CD4-positive, alpha-beta T cell treated with Interferon gamma for 1 hour (primary cell): Measurements from ENCODE around the gene IL3RA.
"Not testable (repeated sequence)": the region's sequence is repeated elsewhere in the genome, so short reads cannot be mapped to it uniquely, and the experiment has no call there.

ENCODE experiments used
- DNase-seq: peaks from one replicate; pipeline ENCODE4 v3.0.0-alpha.2; 2020

Gene IL3RA

DNA sequence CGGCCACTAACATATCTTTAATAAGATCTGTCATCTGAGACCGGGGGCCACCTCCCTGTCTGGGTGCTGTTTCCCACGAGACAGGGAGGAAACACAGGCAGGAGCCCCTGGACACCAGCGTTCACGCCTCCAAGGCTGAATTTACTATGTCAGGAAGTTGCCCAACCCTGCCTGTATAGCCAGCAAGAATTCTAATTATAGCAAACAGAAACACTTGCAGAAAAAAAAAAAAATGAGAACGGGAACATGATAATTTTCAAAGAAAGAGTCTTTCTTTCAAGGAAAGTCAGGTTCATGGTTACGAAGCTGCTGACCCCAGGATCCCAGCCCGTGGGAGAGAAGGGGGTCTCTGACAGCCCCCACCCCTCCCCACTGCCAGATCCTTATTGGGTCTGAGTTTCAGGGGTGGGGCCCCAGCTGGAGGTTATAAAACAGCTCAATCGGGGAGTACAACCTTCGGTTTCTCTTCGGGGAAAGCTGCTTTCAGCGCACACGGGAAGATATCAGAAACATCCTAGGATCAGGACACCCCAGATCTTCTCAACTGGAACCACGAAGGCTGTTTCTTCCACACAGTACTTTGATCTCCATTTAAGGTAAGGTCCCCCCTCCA is at the start of gene IL3RA:
IL3RA (plus strand) TSS at position 455 of the 613 bp plus-strand sequence. CDS start 4,981 bp downstream, outside the sequence.
- DNase-seq, result peak; percentile 79

- no peak for DNase-seq
Observed at GRCh38 chrX:1289535-1289934, 47.0 kb upstream of the IL3RA start.

- DNase-seq, result no peak
Observed at GRCh38 chrX:1291110-1291740, 45.4 kb upstream of the IL3RA start.

- DNase-seq, result no peak
Observed at GRCh38 chrX:1292575-1293290, 43.9 kb upstream of the IL3RA start.

GRCh38 chrX:1294301-1295067 is 42.1 kb upstream of the IL3RA start:
- no peak for DNase-seq

DNA sequence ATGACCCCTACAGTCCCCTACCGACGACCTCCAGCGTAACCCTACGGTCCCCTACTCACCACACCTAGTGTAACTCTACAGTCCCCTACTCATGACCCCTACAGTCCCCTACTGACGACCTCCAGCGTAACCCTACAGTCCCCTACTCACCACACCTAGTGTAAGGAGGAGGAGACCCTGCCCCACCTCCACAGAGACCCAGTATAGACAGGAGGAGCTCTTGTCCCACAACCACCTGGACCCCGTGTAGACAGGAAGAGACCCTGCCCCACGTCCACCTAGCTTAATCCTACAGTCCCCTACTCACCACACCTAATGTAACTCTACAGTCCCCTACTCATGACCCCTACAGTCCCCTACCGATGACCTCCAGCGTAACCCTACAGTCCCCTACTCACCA is 41.0 kb upstream of the IL3RA start:
- no peak for DNase-seq

DNA sequence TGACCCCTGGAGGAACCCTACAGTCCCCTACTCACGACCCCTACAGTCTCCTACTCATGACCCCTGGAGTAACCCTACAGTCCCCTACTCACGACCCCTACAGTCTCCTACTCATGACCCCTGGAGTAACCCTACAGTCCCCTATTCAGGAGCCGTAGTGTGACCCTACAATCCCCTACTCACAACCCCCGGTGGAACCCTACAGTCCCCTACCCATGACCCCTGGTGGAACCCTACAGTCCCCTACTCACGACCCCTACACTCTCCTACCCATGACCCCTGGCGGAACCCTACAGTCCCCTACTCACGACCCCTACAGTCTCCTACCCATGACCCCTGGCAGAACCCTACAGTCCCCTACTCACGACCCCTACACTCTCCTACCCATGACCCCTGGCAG is 39.0 kb upstream of the IL3RA start:
- not testable (repeated sequence) for DNase-seq

DNA sequence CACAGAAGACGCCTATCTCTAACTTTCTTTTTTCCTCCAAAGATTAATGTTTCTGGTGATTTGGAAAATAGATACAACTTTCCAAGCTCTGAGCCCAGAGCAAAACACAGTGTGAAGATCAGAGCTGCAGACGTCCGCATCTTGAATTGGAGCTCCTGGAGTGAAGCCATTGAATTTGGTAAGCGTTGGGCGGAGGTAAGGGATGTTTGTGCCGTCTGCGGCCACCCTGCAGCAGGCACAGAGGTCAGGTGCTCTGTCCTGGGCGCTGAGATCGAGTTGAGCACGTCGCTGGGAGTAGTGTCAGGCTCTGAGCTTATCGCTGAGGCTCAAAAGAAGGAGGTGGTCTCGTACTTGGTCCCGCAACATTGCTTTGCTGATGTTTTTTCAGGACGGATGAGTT is 36.1 kb upstream of the IL3RA start:
- no peak for DNase-seq

GRCh38 chrX:1305411-1305810 is 31.2 kb upstream of the IL3RA start:
- DNase-seq, result no peak

DNA sequence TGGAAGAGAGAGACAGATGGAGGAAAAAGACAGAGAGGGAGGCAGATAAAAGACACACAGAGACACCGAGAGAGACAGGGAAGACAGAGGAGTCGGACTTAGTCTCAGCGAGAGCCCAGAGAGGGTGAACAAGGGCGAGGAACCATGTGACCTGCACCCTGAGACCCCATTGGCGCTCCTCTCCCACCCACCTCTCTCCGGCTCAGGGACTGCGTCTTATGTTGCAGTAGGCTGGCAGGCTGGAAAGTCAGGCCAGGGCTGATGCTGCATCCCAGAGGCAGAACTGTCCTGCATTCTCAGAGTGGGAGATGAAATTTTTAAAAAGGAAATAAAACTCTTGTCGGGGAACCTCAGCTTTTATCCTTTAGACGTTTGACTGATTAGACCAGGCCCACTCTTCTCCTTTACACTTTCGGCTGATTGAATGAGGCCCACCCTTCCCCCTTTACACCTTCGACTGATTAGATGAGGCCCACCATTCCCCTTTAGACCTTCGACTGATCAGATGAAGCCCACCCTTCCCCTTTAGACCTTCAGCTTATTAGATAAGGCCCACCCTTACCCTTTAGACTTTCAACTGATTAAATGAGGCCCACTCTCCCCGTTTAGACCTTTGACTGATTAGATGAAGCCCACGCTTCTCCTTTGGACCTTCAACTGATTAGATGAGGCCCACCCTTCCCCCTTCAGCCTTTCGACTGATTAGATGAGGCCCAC is 29.5 kb upstream of the IL3RA start:
- DNase-seq, result no peak

GRCh38 chrX:1307626-1308340 is 28.8 kb upstream of the IL3RA start:
- DNase-seq, result no peak

DNA sequence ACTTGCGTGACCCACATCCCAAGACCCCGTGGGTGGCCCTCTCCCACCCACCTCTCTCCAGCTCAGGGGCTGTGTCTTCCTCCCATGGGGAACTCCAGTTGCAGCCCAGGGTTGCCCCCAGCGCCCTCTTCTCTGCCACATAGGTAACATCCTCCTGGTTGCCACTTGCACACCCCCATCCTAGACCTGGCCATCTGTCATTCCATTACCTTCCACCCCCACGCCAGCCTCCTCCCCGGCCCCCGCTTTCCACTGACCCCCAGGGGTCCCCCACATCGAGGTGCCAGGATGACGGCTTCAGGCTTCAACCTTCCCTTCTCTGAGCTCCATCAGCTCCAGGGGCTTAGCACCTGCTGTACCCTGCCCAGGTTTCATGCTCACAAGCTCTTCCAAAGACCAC is 28.1 kb upstream of the IL3RA start:
- no peak for DNase-seq

GRCh38 chrX:1308917-1309316 is 27.7 kb upstream of the IL3RA start:
- DNase-seq, result not testable (repeated sequence)

GRCh38 chrX:1313788-1314187 is 22.8 kb upstream of the IL3RA start:
- DNase-seq, result no peak

GRCh38 chrX:1316527-1316926 is 20.1 kb upstream of the IL3RA start:
- peak; percentile 82 for DNase-seq

DNA sequence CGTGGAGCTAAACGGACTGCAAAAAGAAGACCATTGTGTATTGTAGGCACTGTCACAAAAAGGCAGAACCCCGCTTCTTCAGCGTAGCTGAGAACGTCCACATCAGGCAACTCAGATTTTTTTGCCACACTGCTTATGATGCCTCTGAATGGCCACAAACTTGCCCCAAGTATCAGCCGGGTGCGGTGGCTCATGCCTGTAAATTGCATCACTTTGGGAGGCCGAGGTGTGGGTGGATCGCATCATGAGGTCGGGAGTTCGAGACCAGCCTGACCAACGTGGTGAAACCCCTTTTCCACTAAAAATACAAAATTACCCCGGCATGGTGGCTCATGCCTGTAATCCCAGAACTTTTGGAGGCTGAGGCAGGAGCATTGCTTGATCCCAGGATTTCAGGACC is 14.9 kb upstream of the IL3RA start:
- no peak for DNase-seq

DNA sequence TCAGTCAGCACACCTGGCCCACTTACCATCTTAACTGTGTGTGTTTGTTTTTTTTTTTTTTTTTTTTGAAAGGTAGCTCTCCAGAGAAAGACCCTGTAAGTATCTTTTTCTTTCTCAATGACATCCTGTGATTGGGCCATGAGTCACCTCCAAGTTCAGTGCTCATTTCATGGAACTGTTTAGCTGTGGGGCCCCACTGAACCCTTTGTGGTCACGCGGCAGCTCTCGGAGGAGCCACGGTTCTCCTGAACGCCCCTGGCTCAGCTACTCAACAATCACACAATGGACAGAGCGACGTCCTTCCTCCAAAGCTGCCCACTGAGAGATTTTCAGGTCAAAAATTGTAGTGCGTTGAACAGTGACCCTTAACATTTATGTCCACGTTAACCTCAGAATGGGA is 14.2 kb upstream of the IL3RA start:
- DNase-seq, result peak; percentile 44

- peak; percentile 66 for DNase-seq
Observed at GRCh38 chrX:1323315-1323714, 13.3 kb upstream of the IL3RA start.

DNA sequence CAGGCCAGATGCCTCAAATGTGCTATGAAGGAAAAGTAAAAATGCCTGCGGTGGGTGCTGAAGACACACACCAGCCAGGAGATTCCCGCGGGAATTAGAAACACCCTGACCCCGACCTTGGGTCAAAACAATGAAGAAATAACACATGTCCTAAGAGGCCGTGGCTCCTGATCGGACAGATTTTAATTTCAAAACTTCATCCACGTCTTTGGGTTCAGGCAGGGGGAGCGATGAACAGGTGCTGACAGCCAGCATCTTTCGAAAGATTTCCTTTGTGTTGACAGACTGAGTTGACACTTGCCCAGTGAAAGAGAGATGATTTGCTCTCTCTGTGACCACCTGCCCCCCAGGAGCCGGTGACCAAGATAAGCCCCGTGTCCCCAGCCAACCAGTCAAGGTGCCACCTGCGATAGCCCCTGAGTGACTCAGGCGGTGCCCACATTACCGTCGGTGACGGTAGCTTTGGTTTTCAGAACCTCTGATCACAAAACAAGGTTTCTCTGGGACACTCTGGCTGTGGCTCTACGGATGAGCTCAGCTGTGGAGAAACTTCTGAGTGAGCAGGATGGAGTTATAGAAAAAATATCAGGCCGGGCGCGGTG is 11.0 kb upstream of the IL3RA start:
- DNase-seq, result peak; percentile 33

GRCh38 chrX:1327651-1328304 is 8.8 kb upstream of the IL3RA start:
- DNase-seq, result no peak

GRCh38 chrX:1330605-1331004 is 6.0 kb upstream of the IL3RA start:
- no peak for DNase-seq
